Aorta (tissue), 5 donors: Measurements from ENCODE around the gene TNFRSF25. TPM values are rescaled to one million over a fixed set of nuclear protein-coding genes. Genes with fewer than 3 reads are reported as not detected.
"Not testable (repeated sequence)": the region's sequence is repeated elsewhere in the genome, so short reads cannot be mapped to it uniquely, and the experiment has no call there.

Experiments used
- ATAC-seq: fragments of 200-7000 bp; cut with Tn5 transposase; one replicate; pipeline ENCODE4 v1.9.1; 2022; ENCODE audit warnings: moderate library complexity; ENCODE audit not compliant: low FRiP score
- DNase-seq, 2 donors: peaks; one replicate each; pipeline ENCODE4 v3.0.0-alpha.2; 2020
- H3K27ac ChIP-seq, 2 donors: one replicate each; pipeline ENCODE4 v1.5.1; 2013; ENCODE audit warnings: low read length in 2 of 2, mild to moderate bottlenecking in 2 of 2, moderate library complexity in 2 of 2, control low read depth in 1 of 2, inconsistent platforms in 1 of 2, low read depth in 1 of 2
- H3K27me3 ChIP-seq, 2 donors: one replicate each; pipeline ENCODE4 v1.6.1; 2013; ENCODE audit warnings: control low read depth in 1 of 2, low read length in 1 of 2, mild to moderate bottlenecking in 1 of 2, moderate library complexity in 1 of 2; ENCODE audit not compliant: insufficient read depth in 2 of 2, control insufficient read depth in 1 of 2
- H3K36me3 ChIP-seq, 2 donors: one replicate each; pipeline ENCODE4 v1.6.1; 2013; ENCODE audit warnings: control low read depth in 1 of 2, low read length in 1 of 2, mild to moderate bottlenecking in 1 of 2; ENCODE audit not compliant: insufficient read depth in 2 of 2, control insufficient read depth in 1 of 2
- H3K4me1 ChIP-seq, 2 donors: one replicate each; pipeline ENCODE4 v1.6.1; 2013; ENCODE audit warnings: low read length in 2 of 2, control low read depth in 1 of 2, mild to moderate bottlenecking in 1 of 2, moderate library complexity in 1 of 2; ENCODE audit not compliant: insufficient read depth in 2 of 2, control insufficient read depth in 1 of 2
- H3K4me3 ChIP-seq, 2 donors: one replicate each; pipeline ENCODE4 v1.5.1; 2013; ENCODE audit warnings: low read length in 2 of 2, control low read depth in 1 of 2, mild to moderate bottlenecking in 1 of 2
- H3K9me3 ChIP-seq: one replicate; pipeline ENCODE4 v1.6.1; 2013; ENCODE audit warnings: mild to moderate bottlenecking, low read length; ENCODE audit not compliant: control insufficient read depth
- WGBS, 2 donors: extraction: QIAGEN DNeasy Blood & Tissue Kit; methylation state at CpG; one replicate each; pipeline ENCODE4 v1.1.7; 2013; 5-methylcytosine and 5-hydroxymethylcytosine counted together
- intact Hi-C, 2 donors: fragments of 100-400 bp; cut with DNase I; formaldehyde crosslinking; loops; one replicate each; pipeline versions ENCODE4 v1.14.2 to v1.15.0; 2022
- polyA plus RNA-seq, 2 donors: library from polyadenylated mRNA; stranded (reverse); fragments of 200-250 nt; gene quantifications; one replicate each; pipeline ENCODE4 v1.2.3, GENCODE V29; 2013
- total RNA-seq, 2 donors: library from RNA; stranded (reverse); fragmentation: NEBNext Ultra II Directional; extraction: Animal tissue kit (Norgen Biotek cat#: 25700); gene quantifications; one replicate each; pipeline ENCODE4 v1.2.1, GENCODE V29; 2021
- donor health status: healthy with polysubstance abuse.
- donor health status: Bipolar disorder and iron deficiency.
- donor health status: DM: no; HTN: no; CAD: no.
- donor health status: DM: no; HTN: no; CAD: no.
- donor health status: DM: yes; HTN: yes; CAD: no.

TNFRSF25 gene
- total and polyA plus RNA-seq, 4 donors = 6.5 to 34.6 (median 16.3) TPM

GRCh38 chr1:6447016-6447817 is 18.8 kb downstream of the TNFRSF25 start:
- 6 to 7% methylated on average over 61 to 67 of the region's 67 CpGs for WGBS, 2 donors
- ATAC-seq (no peak), DNase-seq (no peak)
- Histone ChIP-seq H3K4me3 (no peak overlapping the region), H3K9me3 (no peaks in the 10 kb centered on the region), H3K27ac (no peak overlapping the region), H3K36me3 (no peaks in the 10 kb centered on the region), H3K4me1 (no peaks in the 10 kb centered on the region), H3K27me3 (peaks cover 0 to 2% of the 10 kb centered on the region in 2 donors)
- intact Hi-C loops = no loop called here

DNA sequence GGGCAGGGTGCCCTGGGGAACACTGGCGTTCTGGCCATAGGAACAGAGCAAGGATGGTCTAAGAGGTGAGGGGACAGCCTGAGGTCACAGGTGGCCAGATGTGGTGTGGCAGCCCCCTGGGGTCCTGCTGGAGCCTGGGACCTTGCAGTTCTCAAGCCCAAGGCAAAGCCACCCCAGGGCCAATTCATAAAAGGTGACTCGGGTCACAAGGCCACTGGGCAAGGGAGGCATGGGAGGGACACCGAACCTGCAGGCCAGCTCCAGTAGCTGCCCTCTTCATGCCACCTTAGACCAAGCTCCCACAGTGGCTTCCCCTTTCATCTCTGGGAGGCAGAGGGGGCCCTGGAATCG is 19.3 kb downstream of the TNFRSF25 start:
- intact Hi-C loops = no loop called here

GRCh38 chr1:6445929-6446328 is 20.0 kb downstream of the TNFRSF25 start:
- DNase-seq, ATAC-seq, H3K4me3 ChIP-seq, H3K36me3 ChIP-seq, intact Hi-C loops, H3K9me3 ChIP-seq, H3K4me1 ChIP-seq, H3K27ac ChIP-seq, H3K27me3 ChIP-seq: not testable (repeated sequence)
- WGBS, 2 donors = 86 to 89% methylated on average over 4 of the region's 4 CpGs

More for the DNA sequence above, 19.3 kb downstream of the TNFRSF25 start:
- no peaks in the 10 kb centered on the region for H3K4me1 ChIP-seq
- ATAC-seq (no peak), DNase-seq (no peak)
- 70 to 80% methylated on average over 4 of the region's 4 CpGs for WGBS, 2 donors
- H3K27ac ChIP-seq = no peak overlapping the region
- no peaks in the 10 kb centered on the region for H3K36me3 ChIP-seq
- H3K4me3 ChIP-seq = no peak overlapping the region
- H3K27me3 ChIP-seq = peaks cover 0 to 2% of the 10 kb centered on the region in 2 donors
- no peaks in the 10 kb centered on the region for H3K9me3 ChIP-seq

DNA sequence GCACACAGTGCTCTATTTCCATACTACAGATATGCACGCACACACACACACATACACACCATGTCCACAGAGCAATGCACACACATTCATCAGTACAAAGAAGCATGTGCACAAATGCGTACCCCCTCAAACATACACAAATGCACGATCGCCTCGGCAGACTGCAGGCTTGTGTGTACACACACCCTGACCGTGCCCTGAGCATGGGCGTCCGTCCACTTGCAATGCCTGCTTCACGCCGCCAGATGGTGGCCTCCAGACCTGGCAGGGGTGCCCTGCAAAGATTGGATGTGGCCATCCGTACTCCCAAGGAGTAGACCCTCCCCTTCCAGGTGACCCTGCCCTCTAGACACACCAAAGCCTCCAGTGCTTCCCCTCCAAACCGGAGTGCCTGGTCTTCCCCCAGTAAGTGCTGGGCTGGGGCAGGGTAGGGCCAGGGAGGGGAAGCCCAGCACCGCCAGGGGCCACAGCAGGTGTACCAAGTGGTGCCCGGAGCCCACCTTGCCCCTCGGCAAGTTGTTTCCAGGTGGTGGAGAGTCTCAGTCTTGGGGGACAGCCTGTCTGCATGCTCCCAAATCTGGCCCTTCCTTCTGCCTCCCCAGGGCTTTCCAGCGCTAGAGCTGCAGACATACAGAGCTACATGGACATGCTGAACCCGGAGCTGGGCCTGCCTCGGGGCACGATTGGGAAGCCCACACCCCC is 20.8 kb downstream of the TNFRSF25 start:
- 52 to 59% methylated on average over 18 to 19 of the region's 19 CpGs for WGBS, 2 donors
- ATAC-seq (no peak), DNase-seq (no peak)
- H3K27me3 ChIP-seq = peaks cover 0 to 2% of the 10 kb centered on the region in 2 donors
- H3K4me1 ChIP-seq = no peaks in the 10 kb centered on the region
- intact Hi-C loops = no loop called here
- H3K27ac ChIP-seq = no peak overlapping the region
- no peak overlapping the region for H3K4me3 ChIP-seq
- no peaks in the 10 kb centered on the region for H3K9me3 ChIP-seq
- no peaks in the 10 kb centered on the region for H3K36me3 ChIP-seq

GRCh38 chr1:6444377-6444776 is 21.6 kb downstream of the TNFRSF25 start:
- peaks cover 0 to 2% of the 10 kb centered on the region in 2 donors for H3K27me3 ChIP-seq

GRCh38 chr1:6443339-6444115 is 22.4 kb downstream of the TNFRSF25 start:
- 93 to 96% methylated on average over 19 to 21 of the region's 21 CpGs for WGBS, 2 donors
- Histone ChIP-seq H3K36me3 (no peaks in the 10 kb centered on the region), H3K27ac (no peak overlapping the region), H3K4me1 (no peaks in the 10 kb centered on the region), H3K4me3 (no peak overlapping the region), H3K9me3 (no peaks in the 10 kb centered on the region), H3K27me3 (peaks cover 0 to 2% of the 10 kb centered on the region in 2 donors)
- intact Hi-C loops = no loop called here
- DNase-seq (no peak), ATAC-seq (no peak)

More at GRCh38 chr1:6444377-6444776, 21.6 kb downstream of the TNFRSF25 start:
- 92 to 95% methylated on average over 15 of the region's 15 CpGs for WGBS, 2 donors
- no peak overlapping the region for H3K27ac ChIP-seq
- no peak for DNase-seq
- H3K4me1 ChIP-seq = no peaks in the 10 kb centered on the region
- intact Hi-C loops = no loop called here
- no peaks in the 10 kb centered on the region for H3K36me3 ChIP-seq
- H3K9me3 ChIP-seq = no peaks in the 10 kb centered on the region
- no peak for ATAC-seq
- no peak overlapping the region for H3K4me3 ChIP-seq

DNA sequence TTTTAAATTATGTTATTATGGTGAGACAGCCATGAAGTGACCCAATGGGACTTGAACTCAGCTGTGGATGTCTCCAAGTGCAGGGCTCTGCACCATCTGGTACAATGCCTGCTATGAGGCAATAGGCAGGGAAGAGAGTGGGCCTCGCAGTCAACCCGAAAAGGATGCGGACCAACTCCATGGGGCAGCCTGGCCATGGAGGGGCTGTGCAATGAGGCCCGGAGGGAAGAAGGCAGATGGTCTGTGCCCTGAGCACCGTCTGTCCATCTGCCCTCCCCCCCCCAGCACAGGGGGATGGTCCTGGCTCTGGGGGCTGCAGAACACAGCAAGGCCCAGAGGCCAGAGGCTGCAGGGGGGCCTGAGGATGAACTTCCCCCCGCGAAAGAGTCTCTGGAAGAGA is 24.4 kb downstream of the TNFRSF25 start:
- DNase-seq (no peak), ATAC-seq (no peak)
- intact Hi-C loops = no loop called here
- Histone ChIP-seq H3K9me3 (no peaks in the 10 kb centered on the region), H3K36me3 (no peaks in the 10 kb centered on the region), H3K27me3 (no peaks in the 10 kb centered on the region), H3K27ac (no peak overlapping the region), H3K4me3 (no peak overlapping the region), H3K4me1 (no peaks in the 10 kb centered on the region)
- 89 to 91% methylated on average over 7 of the region's 7 CpGs for WGBS, 2 donors

- Histone ChIP-seq H3K27ac (no peak overlapping the region), H3K9me3 (no peaks in the 10 kb centered on the region), H3K4me1 (no peaks in the 10 kb centered on the region), H3K27me3 (no peaks in the 10 kb centered on the region), H3K36me3 (no peaks in the 10 kb centered on the region), H3K4me3 (no peak overlapping the region)
- WGBS, 2 donors = 8 to 9% methylated on average over 66 to 100 of the region's 101 CpGs
- ATAC-seq = no peak
- intact Hi-C loops = no loop called here
- DNase-seq = no peak
Measured at GRCh38 chr1:6440198-6441126, 25.5 kb downstream of the TNFRSF25 start.
